HEK293T (cell line): ENCODE results near the gene UBE2G2.
"Not testable (repeated sequence)": the region's sequence is repeated elsewhere in the genome, so short reads cannot be mapped to it uniquely, and the experiment has no call there.

Experiments
- CTCF ChIA-PET: fragments of 350-600 bp; formaldehyde crosslinking; extraction: SDS; loops from one replicate; lab custom pipeline; 2021; ENCODE audit warnings: antibody characterized with exemption, inconsistent platforms; lab: Yijun Ruan, JAX
- POLR2A ChIA-PET: fragments of 350-600 bp; formaldehyde crosslinking; extraction: SDS; loops from one replicate; lab custom pipeline; 2020; ENCODE audit warnings: antibody characterized with exemption, inconsistent platforms; lab: Yijun Ruan, JAX
- DNase-seq: peaks from one replicate; pipeline ENCODE4 v3.0.0; 2012; ENCODE audit warnings: mixed read lengths; ENCODE audit errors: extremely low spot score
- ARNT ChIP-seq: fragments of 450-650 bp; IDR thresholded peaks from 2 replicates; pipeline ENCODE4 v1.6.1; 2017; ENCODE audit warnings: mild to moderate bottlenecking
- BHLHE40 ChIP-seq: fragments of 450-650 bp; IDR thresholded peaks from 2 replicates; pipeline ENCODE4 v1.6.1; 2016; ENCODE audit warnings: mild to moderate bottlenecking, moderate library complexity, borderline replicate concordance
- CTBP1 ChIP-seq: fragments of 450-650 bp; IDR thresholded peaks from 2 replicates; pipeline ENCODE4 v1.6.1; 2016; ENCODE audit warnings: borderline replicate concordance
- ELF4 ChIP-seq: fragments of 450-650 bp; IDR thresholded peaks from 2 replicates; pipeline ENCODE4 v1.6.1; 2017; ENCODE audit warnings: antibody characterized with exemption
- FOXA1 ChIP-seq: fragments of 450-650 bp; IDR thresholded peaks from 2 replicates; pipeline ENCODE4 v1.6.1; 2016; ENCODE audit warnings: mild to moderate bottlenecking
- FOXK2 ChIP-seq: fragments of 450-650 bp; IDR thresholded peaks from 2 replicates; pipeline ENCODE4 v1.6.1; 2016; ENCODE audit warnings: mild to moderate bottlenecking
- FOXM1 ChIP-seq: fragments of 450-650 bp; IDR thresholded peaks from 2 replicates; pipeline ENCODE4 v1.6.1; 2017; ENCODE audit warnings: mild to moderate bottlenecking, borderline replicate concordance
- HDGF ChIP-seq: fragments of 450-650 bp; IDR thresholded peaks from 2 replicates; pipeline ENCODE4 v1.6.1; 2017; ENCODE audit warnings: antibody characterized with exemption, borderline replicate concordance
- L3MBTL2 ChIP-seq: fragments of 450-650 bp; conservative IDR thresholded peaks from 2 replicates; pipeline ENCODE4 v1.6.1; 2016; ENCODE audit warnings: mild to moderate bottlenecking
- LEF1 ChIP-seq: fragments of 450-650 bp; IDR thresholded peaks from 2 replicates; pipeline ENCODE4 v1.6.1; 2017; ENCODE audit warnings: mild to moderate bottlenecking, borderline replicate concordance
- NFRKB ChIP-seq: fragments of 450-650 bp; IDR thresholded peaks from 2 replicates; pipeline ENCODE4 v1.6.1; 2016; ENCODE audit warnings: mild to moderate bottlenecking, moderate library complexity
- SP1 ChIP-seq: fragments of 450-650 bp; IDR thresholded peaks from 2 replicates; pipeline ENCODE4 v1.6.1; 2017
- SUZ12 ChIP-seq: fragments of 450-650 bp; IDR thresholded peaks from 2 replicates; pipeline ENCODE4 v1.6.1; 2016; ENCODE audit warnings: mild to moderate bottlenecking
- TARDBP ChIP-seq: fragments of 450-650 bp; IDR thresholded peaks from 2 replicates; pipeline ENCODE4 v1.6.1; 2016
- ZNF384 ChIP-seq: fragments of 450-650 bp; IDR thresholded peaks from 2 replicates; pipeline ENCODE4 v1.6.1; 2016
- TF ChIP-seq, protein P1 (sequence below): fragments of 450-650 bp; IDR thresholded peaks from 2 replicates; pipeline ENCODE4 v1.6.1; 2016

The UBE2G2 gene

DNA sequence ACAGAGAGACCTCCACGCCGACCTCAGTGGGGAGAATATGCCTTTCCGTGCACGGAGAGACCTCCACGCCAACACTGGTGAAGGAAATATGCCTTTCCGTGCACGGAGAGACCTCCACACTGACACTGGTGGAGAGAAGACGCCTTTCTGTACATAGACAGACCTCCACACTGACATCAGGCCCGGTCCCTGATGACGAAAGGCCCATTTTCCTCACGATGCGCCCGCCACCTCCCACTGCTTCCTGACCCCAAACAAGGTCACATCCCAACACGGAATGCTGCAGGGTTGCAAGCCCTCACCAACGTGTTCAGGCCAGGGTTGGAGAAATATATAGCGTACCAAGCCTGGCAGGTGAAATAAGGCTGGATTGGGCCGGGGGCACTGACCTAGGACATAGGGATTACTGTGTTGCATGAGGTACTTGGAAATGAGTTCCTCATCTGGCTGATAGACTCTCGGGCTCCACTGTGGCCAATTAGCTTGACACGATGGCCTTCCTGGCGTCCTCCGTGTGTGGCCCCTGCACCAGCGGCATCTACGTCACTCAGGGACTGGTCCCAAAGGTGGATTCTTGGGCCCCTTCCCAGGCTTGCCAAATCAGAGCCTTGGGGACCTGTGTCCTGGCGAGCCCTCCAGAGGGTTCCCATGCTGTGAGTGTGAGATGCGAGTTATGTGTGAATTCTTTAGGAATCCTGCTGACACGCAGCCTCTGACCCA is 32.8 kb upstream of the UBE2G2 start:
- POLR2A ChIA-PET = no interaction called here
- DNase-seq = no peak
- CTCF ChIA-PET = no interaction called here
- no peak for TF ChIP-seq FOXM1
- TF ChIP-seq CTBP1 = no peak
- no peak for TF ChIP-seq ARNT
- no peak for TF ChIP-seq SP1
- no peak for TF ChIP-seq HDGF
- TF ChIP-seq FOXA1 = no peak
- TF ChIP-seq, protein P1, sequence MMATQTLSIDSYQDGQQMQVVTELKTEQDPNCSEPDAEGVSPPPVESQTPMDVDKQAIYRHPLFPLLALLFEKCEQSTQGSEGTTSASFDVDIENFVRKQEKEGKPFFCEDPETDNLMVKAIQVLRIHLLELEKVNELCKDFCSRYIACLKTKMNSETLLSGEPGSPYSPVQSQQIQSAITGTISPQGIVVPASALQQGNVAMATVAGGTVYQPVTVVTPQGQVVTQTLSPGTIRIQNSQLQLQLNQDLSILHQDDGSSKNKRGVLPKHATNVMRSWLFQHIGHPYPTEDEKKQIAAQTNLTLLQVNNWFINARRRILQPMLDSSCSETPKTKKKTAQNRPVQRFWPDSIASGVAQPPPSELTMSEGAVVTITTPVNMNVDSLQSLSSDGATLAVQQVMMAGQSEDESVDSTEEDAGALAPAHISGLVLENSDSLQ = no peak
- no peak for TF ChIP-seq L3MBTL2
- TF ChIP-seq SUZ12 = no peak
- no peak for TF ChIP-seq TARDBP
- no peak for TF ChIP-seq NFRKB
- TF ChIP-seq BHLHE40 = no peak
- TF ChIP-seq LEF1 = no peak
- TF ChIP-seq ZNF384 = no peak
- TF ChIP-seq ELF4 = no peak
- no peak for TF ChIP-seq FOXK2

DNA sequence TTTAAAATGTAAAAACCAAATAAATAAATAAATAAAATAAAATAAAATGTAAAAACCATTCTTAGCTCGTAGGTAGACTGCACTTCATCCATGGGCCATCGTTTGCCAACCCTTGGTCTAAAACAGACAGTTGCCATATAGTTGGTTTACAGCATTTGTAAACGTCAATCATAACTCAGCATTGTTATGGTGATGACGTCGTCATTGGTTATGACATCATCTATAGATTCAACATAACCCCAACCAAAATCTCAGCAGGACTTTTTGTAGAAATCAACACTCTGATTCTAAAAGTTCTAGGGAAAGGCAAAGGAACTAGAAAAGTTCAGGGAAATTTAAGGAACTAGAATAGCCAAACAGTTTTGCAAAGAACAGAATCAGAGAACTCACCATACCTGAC is 32.0 kb upstream of the UBE2G2 start:
- TF ChIP-seq, protein P1 = 0 out of 2 replicates have a peak, but pooled peaks have one; percentile 28
- TF ChIP-seq FOXM1 = no peak
- POLR2A ChIA-PET = no interaction called here
- CTCF ChIA-PET = no interaction called here
- DNase-seq = no peak

DNA sequence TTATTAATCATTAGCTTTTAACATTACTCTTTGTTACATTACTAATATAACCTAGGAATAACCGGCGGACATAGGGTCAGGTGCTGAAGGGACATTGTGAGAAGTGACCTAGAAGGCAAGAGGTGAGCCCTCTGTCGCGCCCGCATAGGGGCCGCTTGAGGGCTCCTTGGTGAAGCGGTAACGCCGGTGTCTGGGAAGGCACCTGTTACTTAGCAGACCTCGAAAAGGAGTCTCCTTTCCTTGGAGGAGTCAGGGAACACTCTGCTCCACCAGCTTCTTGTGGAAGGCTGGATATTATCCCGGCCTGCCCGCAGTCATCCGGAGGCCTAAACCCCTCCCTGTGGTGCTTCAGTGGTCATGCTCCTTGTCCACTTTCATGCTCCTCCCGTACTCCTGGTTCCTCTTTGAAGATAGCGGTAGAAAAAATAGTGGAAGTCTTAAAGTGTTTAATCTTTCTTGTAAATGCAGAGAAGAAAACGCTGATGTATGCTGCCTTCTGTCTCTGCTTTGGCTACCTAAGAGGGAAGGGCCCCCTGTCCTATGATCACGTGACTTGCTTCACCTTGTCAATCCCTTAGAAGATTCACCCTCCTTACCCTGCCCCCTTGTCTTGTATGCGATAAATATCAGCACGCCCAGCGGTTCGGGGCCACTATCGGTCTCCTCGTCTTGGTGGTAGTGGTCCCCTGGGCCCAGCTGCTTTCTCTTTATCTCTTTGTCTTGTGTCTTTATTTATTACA is 31.1 kb upstream of the UBE2G2 start:
- CTCF ChIA-PET, DNase-seq, POLR2A ChIA-PET: not testable (repeated sequence)

DNA sequence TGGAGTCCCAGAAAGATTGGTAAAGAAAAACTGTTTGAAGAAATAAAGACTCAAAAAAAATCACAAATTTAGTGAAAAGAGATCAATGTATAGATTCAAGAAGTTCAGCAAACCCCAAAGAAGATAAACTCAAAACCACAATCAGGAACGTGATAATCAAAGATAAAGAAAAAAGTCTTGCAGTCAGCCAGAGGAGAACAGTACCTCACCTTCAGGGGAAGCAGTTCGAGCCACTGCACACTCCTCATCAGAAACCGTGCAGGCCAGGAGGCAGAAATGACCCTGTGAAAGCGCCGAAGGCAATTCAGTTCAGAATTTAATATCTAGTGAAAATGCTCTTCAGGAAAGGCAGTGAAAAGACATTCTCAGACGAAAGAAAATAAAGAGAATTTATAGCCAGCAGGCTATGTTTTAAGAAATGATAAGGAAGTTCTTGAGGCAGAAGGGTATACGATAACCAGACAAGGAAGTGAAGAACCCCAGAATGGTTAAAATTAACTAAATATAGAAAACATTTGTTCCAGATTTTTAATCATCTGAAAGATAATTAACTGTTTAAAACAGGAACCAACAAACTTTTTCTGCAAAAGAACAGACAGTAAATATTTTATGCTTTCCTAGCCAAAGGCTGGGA is 29.7 kb upstream of the UBE2G2 start:
- no peak for DNase-seq
- CTCF ChIA-PET = no interaction called here
- POLR2A ChIA-PET = no interaction called here
- TF ChIP-seq L3MBTL2 = no peak

DNA sequence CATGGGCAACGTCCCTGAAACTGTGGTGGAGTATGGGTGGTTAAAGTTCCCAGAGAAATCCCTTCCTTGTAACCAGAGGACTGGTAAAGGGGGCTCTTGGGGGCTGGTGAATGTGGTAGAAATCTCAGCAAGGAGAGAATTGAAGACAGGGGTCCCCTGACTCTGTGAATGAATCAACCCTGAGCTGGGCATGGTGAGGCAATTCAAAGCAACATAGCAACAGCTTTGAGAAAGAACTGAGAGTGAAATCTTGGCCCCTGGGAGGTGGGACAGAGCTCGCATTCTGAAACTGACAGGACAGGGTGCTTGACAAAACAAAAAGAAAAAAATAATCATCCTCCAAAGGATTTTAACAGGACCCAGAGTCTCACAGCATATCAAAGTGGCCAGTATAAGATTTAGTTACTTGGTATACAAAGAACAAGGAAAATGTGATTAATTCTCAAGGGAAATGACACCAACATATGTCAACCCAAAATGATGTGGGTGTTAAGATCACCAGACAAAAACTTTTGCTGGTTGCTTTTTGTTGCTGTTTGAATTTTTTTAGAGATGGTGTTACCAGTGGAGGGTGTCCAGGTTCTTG is 28.0 kb upstream of the UBE2G2 start:
- POLR2A ChIA-PET = no interaction called here
- no peak for TF ChIP-seq FOXM1
- TF ChIP-seq FOXA1 = no peak
- no peak for TF ChIP-seq ZNF384
- no peak for TF ChIP-seq LEF1
- no peak for TF ChIP-seq SP1
- TF ChIP-seq L3MBTL2 = no peak
- TF ChIP-seq SUZ12 = no peak
- no peak for TF ChIP-seq HDGF
- TF ChIP-seq ARNT = no peak
- no peak for TF ChIP-seq NFRKB
- no peak for TF ChIP-seq ELF4
- TF ChIP-seq, protein P1 = no peak
- DNase-seq = no peak
- CTCF ChIA-PET = interaction anchor here (0.7 kb wide), 1 partner anchor 36 kb away, joined by 3 read pairs; no protein-coding TSS in a partner anchor

DNA sequence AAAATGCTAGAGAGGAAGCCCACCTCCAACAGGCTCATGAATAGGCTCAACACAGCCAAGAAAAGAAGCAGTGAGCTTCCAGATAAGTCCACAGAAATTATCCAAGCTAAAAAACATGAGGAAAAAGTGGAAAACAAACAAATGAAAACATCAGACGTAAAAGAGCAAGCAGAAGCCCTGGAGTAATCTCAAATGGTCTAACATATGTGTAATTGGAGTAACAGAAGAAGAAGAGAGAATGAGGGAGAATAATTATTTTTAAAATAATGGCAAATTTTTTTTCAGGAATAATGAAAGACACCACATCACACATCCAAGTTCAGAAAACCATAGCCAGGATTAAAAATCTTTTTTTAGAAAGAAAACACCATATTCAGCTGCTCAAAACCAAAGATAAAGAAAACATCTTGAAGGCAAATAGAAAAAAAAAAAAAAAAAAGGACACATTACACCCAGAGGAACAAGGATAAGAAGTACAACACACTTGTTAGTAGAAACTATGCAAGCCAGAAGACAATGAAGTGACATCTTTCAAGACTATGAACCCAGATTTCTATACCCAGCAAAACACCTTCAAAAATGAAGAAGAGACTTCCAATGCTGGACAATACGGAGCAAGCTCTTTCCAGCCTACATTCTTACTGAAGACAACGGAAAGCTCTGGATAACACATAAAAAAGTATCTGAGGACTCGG is 26.9 kb upstream of the UBE2G2 start:
- POLR2A ChIA-PET = no interaction called here
- CTCF ChIA-PET = no interaction called here
- no peak for TF ChIP-seq L3MBTL2
- no peak for TF ChIP-seq HDGF
- TF ChIP-seq ZNF384 = 0 out of 2 replicates have a peak, but pooled peaks have one; percentile 12
- no peak for DNase-seq
